Spleen (tissue), 13 donors: ENCODE results near the gene OLIG3. TPM values are rescaled to one million over a fixed set of nuclear protein-coding genes. Genes with fewer than 3 reads are reported as not detected.

Experiments
- DNase-seq: peaks from one replicate; pipeline ENCODE4 v3.0.0-alpha.2; 2020
- H3K27ac ChIP-seq, 8 donors: fragments of 200-600 bp; sonication (generic) in 7 of 8; 1 replicate in 4 of 8; 2 replicates in 4 of 8; pipeline versions ENCODE4 v1.5.0 to v1.8.0; 2016 to 2021; ENCODE audit warnings: inconsistent platforms in 4 of 8, mild to moderate bottlenecking in 4 of 8, moderate library complexity in 1 of 8
- H3K27me3 ChIP-seq, 7 donors: fragments of 200-600 bp; sonication (generic) in 6 of 7; replicated peaks in 1 of 7; 1 replicate in 4 of 7; 2 replicates in 3 of 7; pipeline versions ENCODE4 v1.5.0 to v1.8.0; 2016 to 2021; ENCODE audit warnings: inconsistent platforms in 3 of 7, mild to moderate bottlenecking in 1 of 7
- H3K36me3 ChIP-seq, 6 donors: fragments of 200-600 bp; sonication (generic) in 5 of 6; 1 replicate in 4 of 6; 2 replicates in 2 of 6; pipeline versions ENCODE4 v1.5.0 to v1.8.0; 2016 to 2021; ENCODE audit warnings: inconsistent platforms in 2 of 6
- H3K4me1 ChIP-seq, 6 donors: fragments of 200-600 bp; sonication (generic) in 5 of 6; 1 replicate in 3 of 6; 2 replicates in 3 of 6; pipeline versions ENCODE4 v1.5.0 to v1.8.0; 2016 to 2021; ENCODE audit warnings: inconsistent platforms in 3 of 6
- H3K4me3 ChIP-seq, 8 donors: fragments of 200-600 bp; sonication (generic) in 7 of 8; 1 replicate in 4 of 8; 2 replicates in 4 of 8; pipeline versions ENCODE4 v1.5.0 to v1.8.0; 2016 to 2021; ENCODE audit warnings: inconsistent platforms in 4 of 8, mild to moderate bottlenecking in 4 of 8, moderate library complexity in 2 of 8
- H3K9me3 ChIP-seq, 8 donors: fragments of 200-600 bp; sonication (generic) in 7 of 8; 1 replicate in 4 of 8; 2 replicates in 4 of 8; pipeline versions ENCODE4 v1.5.0 to v1.8.0; 2016 to 2021; ENCODE audit warnings: inconsistent platforms in 4 of 8
- CTCF ChIP-seq, 11 experiments: fragments of 200-600 bp in 7 of 11; fragments of 450-650 bp in 4 of 11; sonication (generic) in 4 of 11; IDR thresholded peaks in 8 of 11; conservative IDR thresholded peaks in 3 of 11; 1 replicate in 7 of 11; 2 replicates in 4 of 11; pipeline versions ENCODE4 v1.4.0 to v1.8.0; 2016 to 2021; ENCODE audit warnings: antibody characterized with exemption in 11 of 11, inconsistent platforms in 4 of 11, mild to moderate bottlenecking in 1 of 11
- POLR2A ChIP-seq, 3 donors: fragments of 450-650 bp; IDR thresholded peaks; one replicate each; pipeline ENCODE4 v1.5.1; 2017; ENCODE audit warnings: antibody characterized with exemption in 3 of 3, mild to moderate bottlenecking in 1 of 3
- POLR2AphosphoS5 ChIP-seq, 3 donors: sonication (generic); formaldehyde crosslinking; IDR thresholded peaks; one replicate each; pipeline ENCODE4 v1.5.1; 2017; ENCODE audit warnings: antibody characterized with exemption in 3 of 3
- WGBS, 5 donors: extraction: QIAGEN DNeasy Blood & Tissue Kit in 3 of 5; methylation state at CpG; one replicate each; pipeline versions ENCODE4 v1.1.5 to v1.1.7; 2013 to 2018; 5-methylcytosine and 5-hydroxymethylcytosine counted together
- intact Hi-C: fragments of 100-400 bp; cut with DNase I; formaldehyde crosslinking; loops from one replicate; pipeline ENCODE4 v1.15.0; 2023; ENCODE audit warnings: low total_unique reads
- long read RNA-seq, 2 donors: transcript quantifications; one replicate each; lab custom pipeline, GENCODE V29; 2026
- polyA plus RNA-seq, 3 donors: library from polyadenylated mRNA; stranded (reverse); fragments of 200-250 nt; gene quantifications; one replicate each; pipeline ENCODE4 v1.2.1, GENCODE V29; 2013
- total RNA-seq, 7 donors: library from RNA; depleted of rRNA in 3 of 7; stranded (reverse); fragments of >200 nt in 3 of 7; fragmentation: NEBNext Ultra II Directional in 4 of 7; extraction: Animal tissue kit (Norgen Biotek cat#: 25700) in 4 of 7; gene quantifications; one replicate each; pipeline versions ENCODE4 v1.1.0 to v1.2.1, GENCODE V29; 2016 to 2021
- donor health status: healthy with polysubstance abuse.
- donor health status: DM: no; HTN: no; CAD: no; lungs with moderate emphysema.
- donor health status: DM: no; HTN: no; CAD: no.
- donor health status: Bipolar disorder and iron deficiency.
- donor health status: healthy.
- donor health status: DM: no; HTN: no; CAD: no.
- donor health status: DM: yes; HTN: yes; CAD: no.

The OLIG3 gene
- total RNA-seq (not detected), polyA plus RNA-seq (not detected)
- long read RNA-seq, donor 1 = 0 reads
- long read RNA-seq, donor 2 = 0 reads

GRCh38 chr6:137494281-137494987, at the start of gene OLIG3:
Gene OLIG3 (minus strand): TSS chr6:137494394. CDS start chr6:137494170, 224 bp downstream.
- no peaks in the 10 kb centered on the region for H3K36me3 ChIP-seq
- peaks cover 13 to 100% (median 100%) of the 10 kb centered on the region in 7 donors for H3K27me3 ChIP-seq
- peaks cover 12 to 69% (median 58%) of the 10 kb centered on the region in 6 donors for H3K4me1 ChIP-seq
- 6 to 10% (median 8%) methylated on average over 23 of the region's 23 CpGs for WGBS, 5 donors
- peak within 1 kb of the TSS in 5 of 8 donors; percentile 11 to 54 (median 19) for H3K4me3 ChIP-seq
- no peak within 1 kb of the TSS for H3K27ac ChIP-seq
- peaks cover 0 to 3% (median 0%) of the 10 kb centered on the region in 8 donors for H3K9me3 ChIP-seq
- intact Hi-C loops = no loop called here
- no peak for TF ChIP-seq CTCF (IDR thresholded peaks at IDR 0.05 in 8 of 11, conservative IDR thresholded peaks at IDR 0.05 in 3 of 11)
- TF ChIP-seq POLR2AphosphoS5 (IDR thresholded peaks at IDR 0.05) = no peak
- no peak for TF ChIP-seq POLR2A (IDR thresholded peaks at IDR 0.05)
- DNase-seq = no peak

- intact Hi-C loops = no loop called here
- H3K4me1 ChIP-seq = no peaks in the 10 kb centered on the region
- WGBS, 5 donors = 49 to 60% (median 53%) methylated on average over 2 of the region's 2 CpGs
Observed at GRCh38 chr6:137543114-137543513, 48.9 kb upstream of the OLIG3 start.

GRCh38 chr6:137542713-137543112, 48.5 kb upstream of the OLIG3 start:
- 70 to 87% (median 72%) methylated on average over 1 of the region's 1 CpG for WGBS, 5 donors

More at GRCh38 chr6:137543114-137543513, 48.9 kb upstream of the OLIG3 start:
- Histone ChIP-seq H3K9me3 (no peaks in the 10 kb centered on the region), H3K4me3 (no peak overlapping the region), H3K27me3 (peaks cover 0 to 20% (median 0%) of the 10 kb centered on the region in 7 donors), H3K36me3 (no peaks in the 10 kb centered on the region), H3K27ac (no peak overlapping the region)
- no peak for DNase-seq
- TF ChIP-seq POLR2A (IDR thresholded peaks at IDR 0.05) (no peak), CTCF (IDR thresholded peaks at IDR 0.05 in 8 of 11, conservative IDR thresholded peaks at IDR 0.05 in 3 of 11) (no peak), POLR2AphosphoS5 (IDR thresholded peaks at IDR 0.05) (no peak)

More at GRCh38 chr6:137542713-137543112, 48.5 kb upstream of the OLIG3 start:
- no peak overlapping the region for H3K4me3 ChIP-seq
- no peaks in the 10 kb centered on the region for H3K9me3 ChIP-seq
- peaks cover 0 to 19% (median 0%) of the 10 kb centered on the region in 7 donors for H3K27me3 ChIP-seq
- TF ChIP-seq CTCF (IDR thresholded peaks at IDR 0.05 in 8 of 11, conservative IDR thresholded peaks at IDR 0.05 in 3 of 11) (no peak), POLR2AphosphoS5 (IDR thresholded peaks at IDR 0.05) (no peak), POLR2A (IDR thresholded peaks at IDR 0.05) (no peak)
- no peaks in the 10 kb centered on the region for H3K36me3 ChIP-seq
- H3K27ac ChIP-seq = no peak overlapping the region
- H3K4me1 ChIP-seq = no peaks in the 10 kb centered on the region
- no peak for DNase-seq
- intact Hi-C loops = no loop called here
